Liver (tissue), 3 donors: ENCODE measurements around the gene IL2RA.

ENCODE experiments used
- FOXA1 ChIP-seq: IDR thresholded peaks from 2 replicates; pipeline ENCODE4 v1.6.1; 2016; ENCODE audit warnings: antibody characterized with exemption
- JUND ChIP-seq, 2 donors: IDR thresholded peaks; 2 replicates each; pipeline ENCODE4 v1.6.1; 2016; ENCODE audit warnings: antibody characterized with exemption in 2 of 2
- SP1 ChIP-seq: IDR thresholded peaks from 2 replicates; pipeline ENCODE4 v1.6.1; 2018; ENCODE audit warnings: antibody characterized with exemption, mild to moderate bottlenecking
- TAF1 ChIP-seq: conservative IDR thresholded peaks from 2 replicates; pipeline ENCODE4 v1.6.1; 2016; ENCODE audit warnings: antibody characterized with exemption, mild to moderate bottlenecking
- YY1 ChIP-seq: IDR thresholded peaks from 2 replicates; pipeline ENCODE4 v1.6.1; 2016; ENCODE audit warnings: antibody characterized with exemption, mild to moderate bottlenecking
- TF ChIP-seq, protein P1 (sequence below): fragments of 150-350 bp; IDR thresholded peaks from 2 replicates; pipeline ENCODE4 v1.5.1; 2017; ENCODE audit warnings: improper control_type of control experiment, low read depth, low read length; ENCODE audit not compliant: missing input control
- TF ChIP-seq, protein P2 (sequence below): IDR thresholded peaks from 2 replicates; pipeline ENCODE4 v1.6.1; 2016; ENCODE audit warnings: antibody characterized with exemption
- donor health status: healthy.
- donor health status: healthy.

DNA sequence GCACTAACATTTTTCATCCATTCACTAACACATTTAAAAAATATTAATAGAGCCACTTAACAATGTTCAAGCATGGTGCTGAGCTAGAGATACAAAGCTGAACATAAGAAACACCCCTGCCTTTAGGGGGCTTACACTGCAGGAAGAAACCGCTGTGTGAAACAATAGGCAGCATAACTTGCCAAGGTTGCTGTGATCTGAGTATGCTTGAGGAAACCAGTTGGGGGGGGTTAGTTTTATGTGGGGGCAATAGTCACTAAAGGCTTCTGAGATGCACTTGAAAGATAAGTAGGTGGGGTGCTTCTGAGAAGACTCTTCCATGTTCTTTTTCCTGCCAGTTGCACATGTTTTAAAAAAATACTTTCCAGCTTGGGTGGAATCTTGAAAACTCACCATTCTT is 29.5 kb upstream of the IL2RA start:
- TF ChIP-seq, protein P1, sequence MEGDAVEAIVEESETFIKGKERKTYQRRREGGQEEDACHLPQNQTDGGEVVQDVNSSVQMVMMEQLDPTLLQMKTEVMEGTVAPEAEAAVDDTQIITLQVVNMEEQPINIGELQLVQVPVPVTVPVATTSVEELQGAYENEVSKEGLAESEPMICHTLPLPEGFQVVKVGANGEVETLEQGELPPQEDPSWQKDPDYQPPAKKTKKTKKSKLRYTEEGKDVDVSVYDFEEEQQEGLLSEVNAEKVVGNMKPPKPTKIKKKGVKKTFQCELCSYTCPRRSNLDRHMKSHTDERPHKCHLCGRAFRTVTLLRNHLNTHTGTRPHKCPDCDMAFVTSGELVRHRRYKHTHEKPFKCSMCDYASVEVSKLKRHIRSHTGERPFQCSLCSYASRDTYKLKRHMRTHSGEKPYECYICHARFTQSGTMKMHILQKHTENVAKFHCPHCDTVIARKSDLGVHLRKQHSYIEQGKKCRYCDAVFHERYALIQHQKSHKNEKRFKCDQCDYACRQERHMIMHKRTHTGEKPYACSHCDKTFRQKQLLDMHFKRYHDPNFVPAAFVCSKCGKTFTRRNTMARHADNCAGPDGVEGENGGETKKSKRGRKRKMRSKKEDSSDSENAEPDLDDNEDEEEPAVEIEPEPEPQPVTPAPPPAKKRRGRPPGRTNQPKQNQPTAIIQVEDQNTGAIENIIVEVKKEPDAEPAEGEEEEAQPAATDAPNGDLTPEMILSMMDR: no peak
- TF ChIP-seq, protein P2, sequence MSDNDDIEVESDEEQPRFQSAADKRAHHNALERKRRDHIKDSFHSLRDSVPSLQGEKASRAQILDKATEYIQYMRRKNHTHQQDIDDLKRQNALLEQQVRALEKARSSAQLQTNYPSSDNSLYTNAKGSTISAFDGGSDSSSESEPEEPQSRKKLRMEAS: no peak
- TF ChIP-seq JUND (IDR thresholded peaks at IDR 0.05) (no peak), TAF1 (no peak), FOXA1 (no peak), YY1 (no peak), SP1 (no peak)
